Measurements from ENCODE around the gene ARSG. TPM values are rescaled to one million over a fixed set of nuclear protein-coding genes. Genes with fewer than 3 reads are reported as not detected.

Gene ARSG
- polyA plus RNA-seq, 1 donor (not counting 4 experiments of a cell fraction or from before 2014, with no cell fraction given), result 0.41 TPM

- no peaks in the 10 kb centered on the region for H3K9me1 ChIP-seq (ENCODE audit: control insufficient read depth, extremely low read depth, insufficient read depth, low read length)
- no peaks in the 10 kb centered on the region for H3K79me2 ChIP-seq (ENCODE audit: control insufficient read depth, insufficient read depth, low read length)
- H3K9ac ChIP-seq (ENCODE audit: control insufficient read depth, extremely low read depth, insufficient read depth, low read length), result no peak overlapping the region
- FAIRE-seq (no peak), DNase-seq (ENCODE audit: low read depth, low spot score) (no peak)
- H3K27ac ChIP-seq (ENCODE audit: control insufficient read depth, insufficient read depth, low read length), result no peak overlapping the region
- no peaks in the 10 kb centered on the region for H3K27me3 ChIP-seq (ENCODE audit: control insufficient read depth, extremely low read depth, insufficient read depth, low read length)
- no peaks in the 10 kb centered on the region for H4K20me1 ChIP-seq (ENCODE audit: control insufficient read depth, extremely low read depth, insufficient read depth, low read length)
- H3K4me2 ChIP-seq (ENCODE audit: control insufficient read depth, extremely low read depth, insufficient read depth, low read depth, low read length), result no peak overlapping the region
- H3K9me3 ChIP-seq (ENCODE audit: control insufficient read depth, low read depth, low read length), result no peaks in the 10 kb centered on the region
- no peaks in the 10 kb centered on the region for H3K4me1 ChIP-seq (ENCODE audit: control insufficient read depth, extremely low read depth, insufficient read depth, low read length)
- H3K4me3 ChIP-seq (ENCODE audit: control insufficient read depth in 2 of 3, extremely low read depth in 1 of 3, insufficient read depth in 2 of 3, low read depth in 1 of 3, low read length in 3 of 3), result no peak overlapping the region
- TF ChIP-seq EZH2 (IDR thresholded peaks at IDR 0.05; ENCODE audit: low read length), result no peak
- TF ChIP-seq, protein P1, sequence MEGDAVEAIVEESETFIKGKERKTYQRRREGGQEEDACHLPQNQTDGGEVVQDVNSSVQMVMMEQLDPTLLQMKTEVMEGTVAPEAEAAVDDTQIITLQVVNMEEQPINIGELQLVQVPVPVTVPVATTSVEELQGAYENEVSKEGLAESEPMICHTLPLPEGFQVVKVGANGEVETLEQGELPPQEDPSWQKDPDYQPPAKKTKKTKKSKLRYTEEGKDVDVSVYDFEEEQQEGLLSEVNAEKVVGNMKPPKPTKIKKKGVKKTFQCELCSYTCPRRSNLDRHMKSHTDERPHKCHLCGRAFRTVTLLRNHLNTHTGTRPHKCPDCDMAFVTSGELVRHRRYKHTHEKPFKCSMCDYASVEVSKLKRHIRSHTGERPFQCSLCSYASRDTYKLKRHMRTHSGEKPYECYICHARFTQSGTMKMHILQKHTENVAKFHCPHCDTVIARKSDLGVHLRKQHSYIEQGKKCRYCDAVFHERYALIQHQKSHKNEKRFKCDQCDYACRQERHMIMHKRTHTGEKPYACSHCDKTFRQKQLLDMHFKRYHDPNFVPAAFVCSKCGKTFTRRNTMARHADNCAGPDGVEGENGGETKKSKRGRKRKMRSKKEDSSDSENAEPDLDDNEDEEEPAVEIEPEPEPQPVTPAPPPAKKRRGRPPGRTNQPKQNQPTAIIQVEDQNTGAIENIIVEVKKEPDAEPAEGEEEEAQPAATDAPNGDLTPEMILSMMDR (optimal IDR thresholded peaks at IDR 0.05 in 1 of 3, IDR thresholded peaks at IDR 0.05 in 1 of 3, conservative IDR thresholded peaks at IDR 0.05 in 1 of 3; ENCODE audit: extremely low read depth in 1 of 3, insufficient read depth in 2 of 3, low read length in 3 of 3), result no peak
- dilution Hi-C loops (cut with MboI; ENCODE audit: extremely low pct_ligation_motif_present, low sequenced_read_pairs), result no loop called here
- no peaks in the 10 kb centered on the region for H3K36me3 ChIP-seq (ENCODE audit: control insufficient read depth in 2 of 2, extremely low read depth in 1 of 2, insufficient read depth in 2 of 2, low read length in 2 of 2)
- H2AFZ ChIP-seq (ENCODE audit: control insufficient read depth, low read length), result no peak overlapping the region
Measured at GRCh38 chr17:68310152-68310551, 18.9 kb downstream of the ARSG start.

DNA sequence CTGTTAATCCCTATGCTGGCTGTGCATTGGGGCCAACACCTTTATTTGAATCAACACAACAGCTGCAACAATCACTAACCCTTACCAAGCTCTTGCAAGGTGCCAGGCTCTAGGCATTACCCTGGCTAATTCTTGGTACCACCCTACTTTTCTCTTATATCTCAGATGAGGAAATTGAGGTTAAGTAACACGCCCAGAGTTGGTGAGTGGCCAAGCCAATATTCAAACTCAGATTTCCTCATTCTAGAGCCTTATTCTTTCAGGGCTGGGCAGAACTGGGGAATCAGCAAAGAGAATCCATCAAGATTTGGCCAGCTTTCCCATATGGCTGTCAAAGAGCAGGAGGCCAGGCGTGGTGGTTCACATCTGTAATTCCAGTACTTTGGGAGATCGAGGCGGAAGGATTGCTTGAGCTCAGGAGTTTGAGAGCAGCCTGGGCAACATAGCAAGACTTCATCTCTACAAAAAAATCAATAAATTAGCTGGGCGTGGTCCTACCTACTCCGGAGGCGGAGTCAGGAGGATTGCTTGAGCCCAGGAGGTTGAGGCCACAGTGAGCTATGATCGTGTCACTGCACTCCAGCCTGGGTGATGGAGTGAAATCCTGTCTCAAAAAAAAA is 23.7 kb downstream of the ARSG start:
- no peaks in the 10 kb centered on the region for H3K9me3 ChIP-seq (ENCODE audit: control insufficient read depth, low read depth, low read length)
- no peaks in the 10 kb centered on the region for H3K9me1 ChIP-seq (ENCODE audit: control insufficient read depth, extremely low read depth, insufficient read depth, low read length)
- H3K4me3 ChIP-seq (ENCODE audit: control insufficient read depth in 2 of 3, extremely low read depth in 1 of 3, insufficient read depth in 2 of 3, low read depth in 1 of 3, low read length in 3 of 3), result no peak overlapping the region
- H4K20me1 ChIP-seq (ENCODE audit: control insufficient read depth, extremely low read depth, insufficient read depth, low read length), result no peaks in the 10 kb centered on the region
- no peak for DNase-seq (ENCODE audit: low read depth, low spot score)
- H3K36me3 ChIP-seq (ENCODE audit: control insufficient read depth in 2 of 2, extremely low read depth in 1 of 2, insufficient read depth in 2 of 2, low read length in 2 of 2), result no peaks in the 10 kb centered on the region
- H3K4me1 ChIP-seq (ENCODE audit: control insufficient read depth, extremely low read depth, insufficient read depth, low read length), result no peaks in the 10 kb centered on the region
- no peak for FAIRE-seq
- H3K27me3 ChIP-seq (ENCODE audit: control insufficient read depth, extremely low read depth, insufficient read depth, low read length), result no peaks in the 10 kb centered on the region
- dilution Hi-C loops (cut with MboI; ENCODE audit: extremely low pct_ligation_motif_present, low sequenced_read_pairs), result no loop called here
- H3K79me2 ChIP-seq (ENCODE audit: control insufficient read depth, insufficient read depth, low read length), result no peaks in the 10 kb centered on the region
- TF ChIP-seq EZH2 (IDR thresholded peaks at IDR 0.05; ENCODE audit: low read length), result no peak
- TF ChIP-seq, protein P1 (optimal IDR thresholded peaks at IDR 0.05 in 1 of 3, IDR thresholded peaks at IDR 0.05 in 1 of 3, conservative IDR thresholded peaks at IDR 0.05 in 1 of 3; ENCODE audit: extremely low read depth in 1 of 3, insufficient read depth in 2 of 3, low read length in 3 of 3), result no peak
- H3K27ac ChIP-seq (ENCODE audit: control insufficient read depth, insufficient read depth, low read length), result no peak overlapping the region
- no peak overlapping the region for H2AFZ ChIP-seq (ENCODE audit: control insufficient read depth, low read length)
- H3K4me2 ChIP-seq (ENCODE audit: control insufficient read depth, extremely low read depth, insufficient read depth, low read depth, low read length), result no peak overlapping the region
- no peak overlapping the region for H3K9ac ChIP-seq (ENCODE audit: control insufficient read depth, extremely low read depth, insufficient read depth, low read length)
